Measurements from ENCODE around the gene KIF14. TPM values are rescaled to one million over a fixed set of nuclear protein-coding genes. Genes with fewer than 3 reads are reported as not detected.

KIF14 gene
- total and polyA plus RNA-seq, 2 of the 8 experiments (the other 6 are each of a cell fraction or from before 2014, with no cell fraction given): 2.6 to 23.3 TPM

DNA sequence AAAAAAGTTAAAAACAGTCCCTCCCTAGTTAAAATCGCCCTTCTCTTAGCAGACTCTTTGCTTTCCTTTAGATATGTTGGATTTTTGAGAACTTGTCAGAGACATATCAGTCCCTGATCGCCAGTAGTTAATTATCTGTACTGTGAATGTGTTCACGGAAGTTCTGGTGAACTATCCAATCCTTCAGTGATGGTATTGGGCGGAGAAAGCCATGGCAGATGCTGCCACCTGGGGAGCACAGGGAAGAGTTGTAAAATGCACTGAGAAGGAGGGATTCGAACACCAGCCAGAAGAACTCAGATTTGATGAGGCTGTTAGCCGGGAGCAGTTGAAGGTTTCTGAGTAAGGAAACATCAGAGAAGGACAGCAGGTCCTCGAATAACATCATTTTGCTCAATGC, 17.5 kb upstream of the KIF14 start:
- Histone ChIP-seq H3K9ac (replicated peaks in 1 of 4; ENCODE audit: extremely low read depth in 1 of 4, low read depth in 3 of 4, low read length in 3 of 4) (no peak overlapping the region), H4K20me1 (replicated peaks in 1 of 2; ENCODE audit: control insufficient read depth in 1 of 2, insufficient read depth in 2 of 2, low read length in 2 of 2) (no peaks in the 10 kb centered on the region), H4K91ac (replicated peaks; ENCODE audit: insufficient read length, low read length) (no peak overlapping the region), H3K36me3 (ENCODE audit: control insufficient read depth in 2 of 4, insufficient read depth in 4 of 4, low read length in 3 of 4) (no peaks in the 10 kb centered on the region), H3K18ac (ENCODE audit: extremely low read depth, low read length) (no peak overlapping the region), H2BK15ac (ENCODE audit: low read length) (no peak overlapping the region), H3K9me3 (ENCODE audit: insufficient read depth in 2 of 2, low read depth in 1 of 2, low read length in 1 of 2) (no peaks in the 10 kb centered on the region), H3K14ac (ENCODE audit: insufficient read length) (no peak overlapping the region), H4K8ac (ENCODE audit: extremely low read depth, insufficient read depth, low read length) (no peak overlapping the region), H2BK20ac (ENCODE audit: low read length) (no peak overlapping the region), H3K23ac (ENCODE audit: insufficient read length) (no peak overlapping the region), H3K4me1 (replicated peaks in 1 of 4; ENCODE audit: control insufficient read depth in 3 of 4, insufficient read depth in 4 of 4, low read length in 3 of 4) (no peaks in the 10 kb centered on the region), H2AFZ (ENCODE audit: low read length) (no peak overlapping the region), H2BK12ac (ENCODE audit: low read depth, low read length) (no peak overlapping the region), H3K27me3 (replicated peaks in 1 of 4; ENCODE audit: control insufficient read depth in 3 of 4, extremely low read depth in 1 of 4, insufficient read depth in 3 of 4, low read length in 3 of 4) (no peaks in the 10 kb centered on the region), H3K4me3 (ENCODE audit: extremely low read depth in 1 of 4, insufficient read depth in 2 of 4, low read depth in 3 of 4, low read length in 4 of 4) (no peak overlapping the region), H3K4me2 (ENCODE audit: insufficient read depth in 1 of 2, low read depth in 2 of 2, low read length in 2 of 2) (no peak overlapping the region), H3K79me1 (ENCODE audit: low read depth, low read length) (no peaks in the 10 kb centered on the region), H3K79me2 (ENCODE audit: control insufficient read depth in 1 of 2, insufficient read depth in 2 of 2, low read length in 2 of 2) (no peaks in the 10 kb centered on the region; a peak in 1 of 4 replicates), H3K27ac (ENCODE audit: low read depth, low read length) (no peak overlapping the region), H3K23me2 (ENCODE audit: low read depth, low read length) (no peaks in the 10 kb centered on the region), H2AK5ac (ENCODE audit: low read depth, low read length) (no peak overlapping the region), H2BK120ac (replicated peaks; ENCODE audit: low read depth, low read length) (no peak overlapping the region), H3K56ac (replicated peaks; ENCODE audit: insufficient read length, low read depth, low read length) (no peak overlapping the region), H4K5ac (ENCODE audit: insufficient read length, low read depth, low read length) (no peak overlapping the region), H2BK5ac (ENCODE audit: low read depth, low read length) (no peak overlapping the region), H3K4ac (replicated peaks; ENCODE audit: insufficient read length, low read depth, low read length) (no peak overlapping the region)
- FAIRE-seq (no peak), DNase-seq (ENCODE audit: low read depth in 1 of 2, low spot score in 2 of 2) (no peak)
- TF ChIP-seq, protein P1, sequence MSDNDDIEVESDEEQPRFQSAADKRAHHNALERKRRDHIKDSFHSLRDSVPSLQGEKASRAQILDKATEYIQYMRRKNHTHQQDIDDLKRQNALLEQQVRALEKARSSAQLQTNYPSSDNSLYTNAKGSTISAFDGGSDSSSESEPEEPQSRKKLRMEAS (IDR thresholded peaks at IDR 0.05): no peak
- TF ChIP-seq EGR1 (IDR thresholded peaks at IDR 0.05; ENCODE audit: borderline replicate concordance, low read depth, low read length) (no peak), TEAD4 (IDR thresholded peaks at IDR 0.05; ENCODE audit: low read depth, low read length) (no peak), RAD21 (IDR thresholded peaks at IDR 0.05 in 1 of 2, conservative IDR thresholded peaks at IDR 0.05 in 1 of 2; ENCODE audit: low read depth in 2 of 2, low read length in 2 of 2) (no peak; a peak in 1 of 4 replicates), BRCA1 (IDR thresholded peaks at IDR 0.05; ENCODE audit: low read depth, low read length) (no peak), SIN3A (conservative IDR thresholded peaks at IDR 0.05 in 1 of 2, IDR thresholded peaks at IDR 0.05 in 1 of 2; ENCODE audit: low read depth in 1 of 2, low read length in 2 of 2) (no peak), CEBPB (IDR thresholded peaks at IDR 0.05; ENCODE audit: low read depth, low read length) (no peak), RBBP5 (IDR thresholded peaks at IDR 0.05; ENCODE audit: borderline replicate concordance, low read depth, low read length) (no peak), KDM4A (IDR thresholded peaks at IDR 0.05; ENCODE audit: low read depth, low read length, severe bottlenecking) (no peak), POLR2AphosphoS5 (IDR thresholded peaks at IDR 0.05; ENCODE audit: low read depth, low read length) (no peak), CTCF (IDR thresholded peaks at IDR 0.05; ENCODE audit: control extremely low read depth in 1 of 3, insufficient read depth in 1 of 3, low read depth in 1 of 3, low read length in 3 of 3) (no peak), SIRT6 (IDR thresholded peaks at IDR 0.05; ENCODE audit: low read length) (no peak)
- ChIA-PET CTCF (ENCODE audit: partially characterized antibody) (interaction anchor here (1.0 kb wide), 1 partner anchor 16 kb away, joined by 4 read pairs; no protein-coding TSS in a partner anchor), POLR2A (ENCODE audit: partially characterized antibody) (no interaction called here)
- 85% methylated on average over 7 of the region's 7 CpGs; no CpG with 5 or more reads in 1 of the 2 experiments for WGBS, 2 experiments (ENCODE audit: extremely low coverage in 1 of 2, insufficient coverage in 1 of 2, insufficient read length in 1 of 2, insufficient replicate concordance in 2 of 2, low coverage in 1 of 2, low lambda C conversion rate in 2 of 2, missing lambda C conversion rate in 1 of 2)

All from H1 (cell line).